ENCODE results near the gene DAPK2. TPM values are rescaled to one million over a fixed set of nuclear protein-coding genes. Genes with fewer than 3 reads are reported as not detected.
A peak's percentile ranks its signal among the peaks of the same experiment; 100 is the strongest.

DAPK2 gene
- total RNA-seq, 6 experiments from 2014 or later = 2.1 to 5.7 (median 5.1) TPM

DNA sequence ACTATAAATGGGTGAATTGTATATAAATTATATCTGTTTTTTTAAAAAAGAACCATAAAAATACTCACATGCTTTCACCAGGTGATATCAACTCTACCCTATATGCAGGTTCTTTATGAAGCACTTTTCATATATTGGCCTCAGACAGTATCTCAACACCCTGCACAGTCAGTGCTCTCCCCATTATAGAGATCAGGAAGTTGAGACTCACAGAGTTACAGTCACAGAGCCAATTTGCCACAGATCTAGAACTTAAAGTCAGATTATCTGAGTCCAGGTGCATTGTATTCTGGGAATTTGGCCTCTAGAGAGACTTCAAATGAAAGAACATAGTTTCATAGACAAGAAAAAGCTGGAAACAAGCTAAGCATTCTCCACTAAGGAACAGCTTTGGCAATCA is 38.1 kb downstream of the DAPK2 start:
- Mint-ChIP-seq H3K36me3 (ENCODE audit: low read depth) (no peaks in the 10 kb centered on the region), H3K9me3 (no peaks in the 10 kb centered on the region), H3K27me3 (ENCODE audit: insufficient read depth) (peaks cover 5% of the 10 kb centered on the region; the same call in 1 of the 2 replicates), H3K27ac (no peak overlapping the region), H3K4me1 (ENCODE audit: low read depth) (peaks cover 46% of the 10 kb centered on the region), H3K4me3 (no peak overlapping the region)
- no peak for DNase-seq
- TF ChIP-seq CTCF (IDR thresholded peaks at IDR 0.05) = no peak

GRCh38 chr15:64006642-64007041 is 39.6 kb downstream of the DAPK2 start:
- peaks cover 33% of the 10 kb centered on the region for H3K4me1 Mint-ChIP-seq (ENCODE audit: low read depth)
- no peak for DNase-seq
- no peak overlapping the region for H3K4me3 Mint-ChIP-seq
- no peaks in the 10 kb centered on the region for H3K9me3 Mint-ChIP-seq
- H3K27ac Mint-ChIP-seq = no peak overlapping the region
- no peak for TF ChIP-seq CTCF (IDR thresholded peaks at IDR 0.05)
- no peaks in the 10 kb centered on the region for H3K36me3 Mint-ChIP-seq (ENCODE audit: low read depth)
- peaks cover 5% of the 10 kb centered on the region for H3K27me3 Mint-ChIP-seq (ENCODE audit: insufficient read depth)

GRCh38 chr15:64004587-64004986 is 41.7 kb downstream of the DAPK2 start:
- Mint-ChIP-seq H3K4me3 (no peak overlapping the region), H3K27ac (no peak overlapping the region; the same call in 1 of the 2 replicates), H3K4me1 (ENCODE audit: low read depth) (peaks cover 27% of the 10 kb centered on the region), H3K36me3 (ENCODE audit: low read depth) (no peaks in the 10 kb centered on the region), H3K27me3 (ENCODE audit: insufficient read depth) (peaks cover 9% of the 10 kb centered on the region), H3K9me3 (no peaks in the 10 kb centered on the region)
- TF ChIP-seq CTCF (IDR thresholded peaks at IDR 0.05) = no peak
- DNase-seq = peak; percentile 34

- no peak for DNase-seq
- H3K4me3 Mint-ChIP-seq = no peak overlapping the region
- H3K27me3 Mint-ChIP-seq (ENCODE audit: insufficient read depth) = peaks cover 9% of the 10 kb centered on the region
- H3K36me3 Mint-ChIP-seq (ENCODE audit: low read depth) = no peaks in the 10 kb centered on the region
- peaks cover 27% of the 10 kb centered on the region for H3K4me1 Mint-ChIP-seq (ENCODE audit: low read depth)
- H3K9me3 Mint-ChIP-seq = no peaks in the 10 kb centered on the region
- no peak overlapping the region for H3K27ac Mint-ChIP-seq
- no peak for TF ChIP-seq CTCF (IDR thresholded peaks at IDR 0.05)
Observed at GRCh38 chr15:64004056-64004455, 42.2 kb downstream of the DAPK2 start.

DNA sequence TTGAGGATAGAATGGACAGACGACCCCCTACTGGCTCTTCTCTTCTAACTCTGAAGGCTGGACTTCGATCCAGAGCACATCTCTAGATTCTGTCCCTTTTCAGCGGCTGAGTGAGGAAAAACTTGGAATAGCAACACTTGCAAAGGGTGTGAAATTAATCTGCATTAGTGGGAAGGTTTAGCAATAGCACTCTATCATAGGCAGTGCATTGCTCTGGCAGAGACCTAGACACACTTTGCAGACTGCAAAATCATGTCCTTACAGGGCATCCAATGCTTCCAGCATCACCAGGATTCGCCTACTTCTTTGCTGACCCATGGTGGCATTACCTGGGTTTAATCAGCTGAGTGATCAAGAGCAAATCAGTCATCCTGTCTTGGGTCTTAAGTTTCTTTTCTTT is 43.1 kb downstream of the DAPK2 start:
- Mint-ChIP-seq H3K36me3 (ENCODE audit: low read depth) (no peaks in the 10 kb centered on the region), H3K4me3 (no peak overlapping the region), H3K4me1 (ENCODE audit: low read depth) (peaks cover 33% of the 10 kb centered on the region), H3K9me3 (no peaks in the 10 kb centered on the region), H3K27me3 (ENCODE audit: insufficient read depth) (peaks cover 9% of the 10 kb centered on the region), H3K27ac (no peak overlapping the region)
- DNase-seq = no peak
- no peak for TF ChIP-seq CTCF (IDR thresholded peaks at IDR 0.05)

GRCh38 chr15:64001148-64001547 is 45.1 kb downstream of the DAPK2 start:
- H3K27me3 Mint-ChIP-seq (ENCODE audit: insufficient read depth) = peaks cover 13% of the 10 kb centered on the region
- H3K4me1 Mint-ChIP-seq (ENCODE audit: low read depth) = peaks cover 40% of the 10 kb centered on the region
- no peak overlapping the region for H3K27ac Mint-ChIP-seq
- H3K4me3 Mint-ChIP-seq = no peak overlapping the region
- no peaks in the 10 kb centered on the region for H3K9me3 Mint-ChIP-seq
- DNase-seq = no peak
- H3K36me3 Mint-ChIP-seq (ENCODE audit: low read depth) = no peaks in the 10 kb centered on the region
- TF ChIP-seq CTCF (IDR thresholded peaks at IDR 0.05) = no peak

All from HFFc6 (cell line).